GM21786 (cell line): Measurements from ENCODE around the gene AGTR1.
"Not testable (repeated sequence)": the region's sequence is repeated elsewhere in the genome, so short reads cannot be mapped to it uniquely, and the experiment has no call there.

Source experiments
- ATAC-seq: cut with Tn5 transposase; IDR thresholded peaks from one replicate; pipeline ENCODE4 v1.9.1; 2021; ENCODE audit not compliant: unreplicated experiment

AGTR1 gene

GRCh38 chr3:148757238-148758215 lies 59.8 kb downstream of the AGTR1 start:
- no peak for ATAC-seq

GRCh38 chr3:148758303-148758884 lies 60.7 kb downstream of the AGTR1 start:
- no peak for ATAC-seq

DNA sequence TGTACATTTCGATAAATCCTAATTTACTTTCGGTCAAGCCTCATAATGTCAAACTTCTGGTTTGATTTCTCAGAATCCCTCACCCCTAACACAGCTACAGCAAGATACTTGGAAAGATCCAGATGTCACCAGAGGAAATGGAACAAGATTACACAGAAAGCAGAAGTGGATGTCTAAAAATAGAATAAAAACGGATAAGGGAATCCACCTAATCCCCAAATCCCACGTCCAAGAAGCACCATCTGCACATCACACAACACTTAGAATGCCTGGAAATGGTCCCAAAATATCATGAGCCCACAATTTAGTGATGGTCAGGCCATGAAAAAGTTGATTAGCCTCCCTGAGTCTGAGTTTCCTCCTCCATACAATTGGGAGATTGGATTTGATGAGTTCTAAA lies 61.7 kb downstream of the AGTR1 start:
- no peak for ATAC-seq

DNA sequence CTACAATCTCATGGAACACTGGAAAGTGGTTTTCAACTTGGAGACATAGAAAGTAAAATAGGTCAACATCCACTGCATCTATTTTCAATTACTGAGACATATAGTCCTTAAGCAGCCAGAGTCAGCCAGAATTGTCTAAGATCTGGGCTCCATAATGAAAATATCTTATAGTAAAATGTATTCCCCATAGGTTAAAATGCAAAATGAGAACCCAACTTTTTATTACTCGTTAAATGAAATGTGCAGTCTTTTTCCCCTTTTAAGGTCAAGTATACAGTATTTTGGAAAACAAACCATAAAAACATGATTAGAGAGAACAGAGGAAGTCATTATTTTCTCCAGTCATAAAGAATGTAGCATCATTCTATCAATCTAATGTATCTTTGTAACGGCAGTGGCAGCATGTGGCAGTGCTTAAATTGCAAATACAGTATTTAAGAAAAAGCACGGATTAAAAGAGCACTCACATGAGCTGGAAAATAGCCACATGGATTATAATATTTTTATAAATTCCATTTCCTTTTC lies 65.5 kb downstream of the AGTR1 start:
- no peak for ATAC-seq

DNA sequence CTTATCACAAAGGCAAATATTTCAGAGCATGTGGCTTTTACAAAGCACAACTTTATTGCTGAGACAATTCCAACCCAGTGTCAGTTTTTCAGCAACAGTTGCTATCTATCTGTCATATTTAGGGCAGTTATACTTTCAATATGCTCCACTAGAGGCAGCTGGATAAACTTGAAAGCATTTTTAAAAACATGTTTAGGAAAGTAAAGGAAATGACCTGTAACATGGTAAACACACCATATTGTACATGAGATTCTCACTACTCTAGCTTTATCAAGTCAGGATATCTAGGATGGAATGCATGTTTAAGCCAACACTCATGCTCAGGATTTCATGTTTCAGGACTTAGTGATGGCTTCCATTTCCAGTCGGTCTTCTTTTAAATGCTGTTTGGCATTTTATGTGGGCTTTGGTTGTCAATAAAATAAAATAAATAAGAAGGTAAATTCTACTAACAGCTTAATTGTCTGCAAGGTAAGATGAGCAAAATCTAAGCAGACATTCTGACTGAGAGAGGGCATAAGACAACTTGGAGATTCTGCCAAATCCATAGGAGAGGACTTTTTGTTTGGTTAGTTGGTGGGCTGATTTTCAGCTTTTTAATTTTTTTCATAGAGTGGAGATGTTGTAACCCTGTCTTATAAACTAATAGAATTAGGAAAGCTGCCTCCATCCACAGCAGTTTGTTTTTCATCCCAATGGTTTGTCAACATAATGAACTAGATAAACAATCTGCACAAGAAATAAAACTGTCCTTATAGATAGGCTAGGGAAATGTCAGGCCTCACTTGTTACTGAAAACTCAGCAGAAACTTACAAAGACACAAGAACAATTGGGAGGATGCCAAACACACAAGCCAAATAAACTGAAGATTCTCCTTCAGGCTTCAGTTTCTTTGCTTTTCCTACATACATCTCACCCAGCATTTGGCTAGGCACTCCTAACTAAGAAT lies 66.6 kb downstream of the AGTR1 start:
- no peak for ATAC-seq

GRCh38 chr3:148772361-148772760 lies 74.7 kb downstream of the AGTR1 start:
- ATAC-seq = no peak

GRCh38 chr3:148772835-148773234 lies 75.1 kb downstream of the AGTR1 start:
- no peak for ATAC-seq

DNA sequence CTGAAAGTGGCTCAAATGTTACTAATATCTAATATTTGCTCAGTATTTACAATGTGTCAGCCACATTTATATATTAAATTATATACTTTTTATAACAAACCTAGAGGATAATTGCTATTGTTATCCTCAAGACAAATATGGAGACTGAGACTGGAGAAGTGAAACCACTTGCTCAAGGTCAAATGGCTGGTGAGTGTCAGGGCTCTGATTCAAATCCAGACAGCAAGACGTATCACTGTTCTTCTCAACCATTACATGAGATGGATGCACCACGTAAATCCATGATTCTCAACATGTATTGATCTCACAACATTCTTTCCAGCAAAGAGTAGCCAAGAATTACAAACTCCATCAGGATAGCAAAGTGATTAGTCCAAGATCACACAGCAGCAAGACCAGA lies 76.1 kb downstream of the AGTR1 start:
- ATAC-seq = no peak

- no peak for ATAC-seq
Measured at GRCh38 chr3:148778926-148779325, 81.2 kb downstream of the AGTR1 start.

DNA sequence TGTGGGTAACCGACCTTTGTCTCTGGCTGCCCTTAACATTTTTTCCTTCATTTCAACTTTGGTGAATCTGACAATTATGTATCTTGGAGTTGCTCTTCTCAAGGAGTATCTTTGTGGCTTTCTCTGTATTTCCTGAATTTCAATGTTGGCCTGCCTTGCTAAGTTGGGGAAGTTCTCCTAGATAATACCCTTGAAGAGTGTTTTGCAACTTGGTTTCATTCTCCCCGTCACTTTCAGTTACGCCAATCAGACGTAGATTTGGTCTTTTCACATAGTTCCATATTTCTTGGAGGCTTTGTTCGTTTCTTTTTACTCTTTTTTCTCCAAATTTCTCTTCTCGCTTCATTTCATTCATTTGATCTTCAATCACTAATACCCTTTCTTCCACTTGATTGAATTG lies 87.3 kb downstream of the AGTR1 start:
- not testable (repeated sequence) for ATAC-seq

DNA sequence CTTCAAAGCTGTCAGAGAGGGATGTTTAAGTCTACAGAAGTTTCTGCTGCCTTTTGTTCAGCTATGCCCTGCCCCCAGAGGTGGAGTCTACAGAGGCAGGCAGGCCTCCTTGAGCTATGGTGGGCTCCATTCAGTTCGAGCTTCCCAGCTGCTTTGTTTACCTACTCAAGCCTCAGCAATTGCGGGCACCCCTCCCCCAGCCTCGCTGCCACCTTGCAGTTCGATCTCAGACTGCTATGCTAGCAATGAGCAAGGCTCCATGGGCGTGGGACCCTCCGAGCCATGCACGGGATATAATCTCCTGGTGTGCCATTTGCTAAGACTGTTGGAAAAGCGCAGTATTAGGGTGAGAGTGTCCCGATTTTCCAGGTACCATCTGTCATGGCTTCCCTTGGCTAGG lies 88.5 kb downstream of the AGTR1 start:
- not testable (repeated sequence) for ATAC-seq

- ATAC-seq = no peak
Measured at GRCh38 chr3:148789146-148789545, 91.4 kb downstream of the AGTR1 start.

DNA sequence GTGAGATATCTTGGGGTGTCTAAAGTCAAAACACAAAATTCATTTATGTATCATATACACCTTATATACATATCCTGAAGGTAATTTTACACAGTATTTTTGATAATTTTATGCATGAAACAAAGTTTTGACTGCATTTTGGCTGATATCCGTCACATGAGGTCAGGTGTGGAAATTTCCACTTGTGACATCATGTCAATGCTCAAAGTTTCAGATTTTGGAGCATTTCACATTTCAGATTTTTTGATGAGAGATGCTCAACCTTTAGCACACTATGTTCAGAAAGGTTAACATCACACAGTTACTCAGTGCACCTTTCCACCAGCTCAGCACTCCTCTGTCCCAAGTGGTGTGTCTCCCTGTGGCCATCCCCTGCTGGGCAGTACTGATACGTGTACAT lies 92.2 kb downstream of the AGTR1 start:
- ATAC-seq = no peak

GRCh38 chr3:148790370-148790769 lies 92.7 kb downstream of the AGTR1 start:
- ATAC-seq = no peak

DNA sequence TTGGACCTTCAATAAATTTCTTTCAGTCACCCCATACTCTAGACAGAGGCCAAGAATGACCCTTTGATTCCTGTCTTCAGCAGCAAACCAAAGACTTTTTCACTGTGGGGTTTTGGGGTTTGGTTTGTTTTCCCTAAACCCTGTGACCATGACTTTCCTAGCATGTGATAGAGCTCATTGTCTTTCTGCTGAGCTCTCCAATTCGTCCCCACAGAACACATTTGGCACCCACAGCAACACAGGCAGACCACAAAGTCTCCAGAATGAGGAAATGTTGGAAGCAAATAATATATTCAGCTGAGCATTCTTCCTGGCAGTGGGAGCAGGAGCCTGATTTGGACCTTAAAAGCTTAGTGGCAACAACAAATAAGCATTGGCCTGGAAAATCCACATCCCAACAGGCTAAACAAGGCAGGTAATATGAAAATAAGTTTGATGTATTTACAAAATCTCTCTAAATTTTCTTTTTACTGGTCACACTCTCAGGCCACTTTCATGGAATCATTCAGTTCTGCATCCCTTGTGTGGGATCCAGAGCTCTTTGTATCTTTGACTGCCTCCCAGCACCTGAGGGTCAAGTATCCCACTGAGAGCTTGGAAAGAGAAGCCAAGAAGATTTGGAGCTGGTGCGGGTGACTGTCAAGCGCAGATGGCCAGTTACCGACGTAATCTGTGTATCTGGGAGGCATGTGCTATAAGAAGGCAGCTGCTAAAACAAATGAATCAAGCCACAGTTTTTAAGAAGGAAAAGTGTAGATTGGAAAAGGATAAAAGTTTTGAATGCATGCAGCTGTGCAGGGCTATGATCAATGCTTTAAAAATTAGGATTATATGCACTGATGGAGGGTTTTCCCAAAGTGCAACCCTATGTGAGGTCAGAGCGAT lies 93.4 kb downstream of the AGTR1 start:
- no peak for ATAC-seq

DNA sequence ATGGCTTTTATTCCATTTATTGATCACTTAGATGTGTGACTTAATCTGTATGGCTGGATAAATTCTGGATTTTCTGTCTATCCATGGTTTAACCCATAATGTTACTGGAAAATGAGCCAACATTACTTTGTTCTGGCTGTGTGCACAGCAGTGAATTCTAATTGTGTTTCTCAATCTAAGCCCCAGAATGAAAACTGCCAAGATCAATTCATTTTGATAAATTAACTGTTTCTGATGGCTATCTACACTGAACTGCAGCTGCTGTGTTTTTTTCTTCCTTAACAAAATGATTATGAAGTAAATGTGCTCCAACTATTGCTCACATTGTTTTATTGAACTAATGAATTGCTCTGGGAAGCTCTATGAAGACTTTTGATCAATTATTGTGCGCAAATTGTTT lies 94.2 kb downstream of the AGTR1 start:
- no peak for ATAC-seq

- no peak for ATAC-seq
Measured at GRCh38 chr3:148792516-148792915, 94.8 kb downstream of the AGTR1 start.
